ENCODE results near the gene PRKCA.

- no peak for TF ChIP-seq CTCF (IDR thresholded peaks at IDR 0.05)
- no peak for TF ChIP-seq POLR2AphosphoS5 (IDR thresholded peaks at IDR 0.05)
- TF ChIP-seq POLR2A (IDR thresholded peaks at IDR 0.05): no peak
Measured at GRCh38 chr17:66427134-66427533, 124.7 kb downstream of the PRKCA start.

All from suprapubic skin (tissue), 4 donors.